Smooth muscle cell (in vitro differentiated cells): ENCODE measurements around the gene FHL3. TPM values are rescaled to one million over a fixed set of nuclear protein-coding genes. Genes with fewer than 3 reads are reported as not detected.
A peak's percentile ranks its signal among the peaks of the same experiment; 100 is the strongest.

Experiments
- DNase-seq: peaks from one replicate; lab custom pipeline; 2025; ENCODE audit not compliant: unreplicated experiment; lab: John Stamatoyannopoulos, UW
- H2AFZ ChIP-seq: fragments of 200-600 bp; sonication (generic); 2 replicates; pipeline ENCODE4 v1.6.0; 2016; ENCODE audit warnings: antibody characterized with exemption, low read depth, mild to moderate bottlenecking
- H3F3A ChIP-seq: fragments of 200-600 bp; sonication (generic); 2 replicates; pipeline ENCODE4 v1.6.0; 2017; ENCODE audit warnings: antibody characterized with exemption, low read depth
- H3K27ac ChIP-seq: fragments of 200-600 bp; sonication (generic); 2 replicates; pipeline ENCODE4 v1.5.1; 2016; ENCODE audit warnings: low read depth, mild to moderate bottlenecking
- H3K27me3 ChIP-seq: fragments of 200-600 bp; sonication (generic); 2 replicates; pipeline ENCODE4 v1.6.1; 2016; ENCODE audit warnings: low read depth, mild to moderate bottlenecking
- H3K36me3 ChIP-seq: fragments of 200-600 bp; sonication (generic); 2 replicates; pipeline ENCODE4 v1.5.1; 2016; ENCODE audit warnings: low read depth
- H3K4me1 ChIP-seq: fragments of 200-600 bp; sonication (generic); 2 replicates; pipeline ENCODE4 v1.5.1; 2016; ENCODE audit warnings: low read depth
- H3K4me2 ChIP-seq: fragments of 200-600 bp; sonication (generic); 2 replicates; pipeline ENCODE4 v1.6.0; 2016; ENCODE audit warnings: mild to moderate bottlenecking
- H3K4me3 ChIP-seq: fragments of 200-600 bp; sonication (generic); 2 replicates; pipeline ENCODE4 v1.5.1; 2016; ENCODE audit warnings: mild to moderate bottlenecking
- H3K79me2 ChIP-seq: fragments of 200-600 bp; sonication (generic); 2 replicates; pipeline ENCODE4 v1.6.0; 2016; ENCODE audit warnings: low read depth, mild to moderate bottlenecking
- H3K9ac ChIP-seq: fragments of 200-600 bp; sonication (generic); 2 replicates; pipeline ENCODE4 v1.6.0; 2016; ENCODE audit warnings: low read depth
- H3K9me3 ChIP-seq: fragments of 200-600 bp; sonication (generic); replicated peaks from 2 replicates; pipeline ENCODE4 v1.5.1; 2016; ENCODE audit warnings: low read depth
- H4K20me1 ChIP-seq: fragments of 200-600 bp; sonication (generic); 2 replicates; pipeline ENCODE4 v1.6.0; 2016; ENCODE audit warnings: low read depth
- WGBS: methylation state at CpG from one replicate; pipeline ENCODE4 v1.1.7; 2016; ENCODE audit warnings: low lambda C conversion rate; 5-methylcytosine and 5-hydroxymethylcytosine counted together
- polyA plus RNA-seq: library from polyadenylated mRNA; unstranded; fragments of >200 nt; fragmentation: Nextera tagmentation; extraction: Ambion mirVana; gene quantifications from 2 replicates; pipeline ENCODE4 v1.2.1, GENCODE V29; 2016
- total RNA-seq: library from RNA; depleted of rRNA; stranded (reverse); fragments of >200 nt; gene quantifications from 2 replicates; pipeline ENCODE4 v1.2.3, GENCODE V29; 2014
- TF ChIP-seq, protein P1 (sequence below): fragments of 200-600 bp; sonication (generic); IDR thresholded peaks from 2 replicates; pipeline ENCODE4 v1.5.1; 2017; ENCODE audit warnings: borderline replicate concordance, mild to moderate bottlenecking, antibody characterized with exemption; ENCODE audit not compliant: insufficient read depth, poor library complexity, severe bottlenecking

Gene FHL3
- total and polyA plus RNA-seq, 2 experiments from 2014 or later: 29.5 to 70.2 TPM

DNA sequence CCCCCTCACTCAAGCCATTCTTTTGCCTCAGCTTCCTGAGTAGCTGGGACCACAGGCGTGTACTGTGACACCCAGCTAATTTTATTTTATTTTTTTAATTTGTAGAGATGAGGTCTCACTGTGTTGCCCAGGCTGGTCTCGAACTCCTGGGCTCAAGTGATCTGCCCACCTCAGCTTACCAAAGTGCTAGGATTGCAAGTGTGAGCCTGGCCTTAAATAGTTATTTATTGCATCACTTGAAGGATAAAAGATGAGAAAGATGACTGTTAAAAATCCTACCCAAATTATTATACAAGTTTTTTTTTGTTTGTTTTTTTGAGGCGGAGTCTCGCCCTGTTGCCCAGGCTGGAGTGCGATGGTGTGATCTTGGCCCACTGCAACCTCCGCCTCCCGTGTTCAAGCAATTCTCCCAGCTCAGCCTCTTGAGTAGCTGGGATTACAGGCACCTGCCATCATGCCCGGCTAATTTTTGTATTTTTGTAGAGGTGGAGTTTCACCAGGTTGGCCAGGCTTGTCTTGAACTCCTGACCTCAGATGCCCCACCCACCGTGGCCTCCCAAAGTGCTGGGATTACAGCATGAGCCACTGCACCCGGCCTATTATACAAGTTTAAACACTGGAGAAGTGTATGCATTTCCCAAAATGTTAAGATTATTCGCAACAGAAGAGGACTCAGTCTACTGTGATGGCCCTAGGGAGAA lies 9.6 kb upstream of the FHL3 start:
- Histone ChIP-seq H2AFZ (no peak overlapping the region), H3K9ac (no peak overlapping the region)
- WGBS: 94% methylated on average over 11 of the region's 11 CpGs

DNA sequence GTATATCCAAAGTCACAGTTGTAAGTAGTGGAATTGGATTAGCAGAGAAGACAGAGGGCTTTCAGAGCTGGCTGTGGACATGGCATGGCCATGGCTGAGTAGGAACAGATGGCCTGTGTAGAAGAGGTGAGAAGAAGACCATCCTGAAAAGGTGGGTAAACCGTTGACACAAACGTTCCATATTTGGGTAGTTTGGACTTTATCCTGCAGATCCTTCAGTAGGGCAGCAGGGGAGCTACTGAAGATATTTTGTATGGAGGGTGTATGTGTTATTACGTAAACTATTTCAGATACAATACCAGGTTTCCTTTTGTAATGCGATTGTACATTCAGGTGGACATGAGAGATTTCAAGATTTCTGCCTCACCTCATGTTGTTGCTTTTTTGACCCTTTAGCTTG lies 8.9 kb upstream of the FHL3 start:
- Histone ChIP-seq H3K4me1 (peaks cover 12% of the 10 kb centered on the region), H4K20me1 (peaks cover 44% of the 10 kb centered on the region), H2AFZ (no peak overlapping the region), H3K4me3 (peak overlapping the region; percentile 67), H3K79me2 (peaks cover 59% of the 10 kb centered on the region), H3F3A (peaks cover 15% of the 10 kb centered on the region), H3K36me3 (peaks cover 6% of the 10 kb centered on the region), H3K9ac (no peak overlapping the region), H3K27ac (peak overlapping the region; percentile 21), H3K9me3 (no peaks in the 10 kb centered on the region), H3K27me3 (no peaks in the 10 kb centered on the region), H3K4me2 (peak overlapping the region; percentile 83)
- 92% methylated on average over 4 of the region's 4 CpGs for WGBS
- TF ChIP-seq, protein P1, sequence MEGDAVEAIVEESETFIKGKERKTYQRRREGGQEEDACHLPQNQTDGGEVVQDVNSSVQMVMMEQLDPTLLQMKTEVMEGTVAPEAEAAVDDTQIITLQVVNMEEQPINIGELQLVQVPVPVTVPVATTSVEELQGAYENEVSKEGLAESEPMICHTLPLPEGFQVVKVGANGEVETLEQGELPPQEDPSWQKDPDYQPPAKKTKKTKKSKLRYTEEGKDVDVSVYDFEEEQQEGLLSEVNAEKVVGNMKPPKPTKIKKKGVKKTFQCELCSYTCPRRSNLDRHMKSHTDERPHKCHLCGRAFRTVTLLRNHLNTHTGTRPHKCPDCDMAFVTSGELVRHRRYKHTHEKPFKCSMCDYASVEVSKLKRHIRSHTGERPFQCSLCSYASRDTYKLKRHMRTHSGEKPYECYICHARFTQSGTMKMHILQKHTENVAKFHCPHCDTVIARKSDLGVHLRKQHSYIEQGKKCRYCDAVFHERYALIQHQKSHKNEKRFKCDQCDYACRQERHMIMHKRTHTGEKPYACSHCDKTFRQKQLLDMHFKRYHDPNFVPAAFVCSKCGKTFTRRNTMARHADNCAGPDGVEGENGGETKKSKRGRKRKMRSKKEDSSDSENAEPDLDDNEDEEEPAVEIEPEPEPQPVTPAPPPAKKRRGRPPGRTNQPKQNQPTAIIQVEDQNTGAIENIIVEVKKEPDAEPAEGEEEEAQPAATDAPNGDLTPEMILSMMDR: no peak
- DNase-seq: no peak

More for the DNA sequence above, 9.6 kb upstream of the FHL3 start:
- H4K20me1 ChIP-seq: peaks cover 49% of the 10 kb centered on the region
- TF ChIP-seq, protein P1: no peak
- H3K4me3 ChIP-seq: no peak overlapping the region
- peaks cover 6% of the 10 kb centered on the region for H3K36me3 ChIP-seq
- DNase-seq: no peak
- H3K27ac ChIP-seq: peak overlapping the region; percentile 21
- no peaks in the 10 kb centered on the region for H3K27me3 ChIP-seq
- peaks cover 8% of the 10 kb centered on the region for H3K4me1 ChIP-seq
- H3K9me3 ChIP-seq: no peaks in the 10 kb centered on the region
- peaks cover 65% of the 10 kb centered on the region for H3K79me2 ChIP-seq
- peaks cover 8% of the 10 kb centered on the region for H3F3A ChIP-seq
- no peak overlapping the region for H3K4me2 ChIP-seq

DNA sequence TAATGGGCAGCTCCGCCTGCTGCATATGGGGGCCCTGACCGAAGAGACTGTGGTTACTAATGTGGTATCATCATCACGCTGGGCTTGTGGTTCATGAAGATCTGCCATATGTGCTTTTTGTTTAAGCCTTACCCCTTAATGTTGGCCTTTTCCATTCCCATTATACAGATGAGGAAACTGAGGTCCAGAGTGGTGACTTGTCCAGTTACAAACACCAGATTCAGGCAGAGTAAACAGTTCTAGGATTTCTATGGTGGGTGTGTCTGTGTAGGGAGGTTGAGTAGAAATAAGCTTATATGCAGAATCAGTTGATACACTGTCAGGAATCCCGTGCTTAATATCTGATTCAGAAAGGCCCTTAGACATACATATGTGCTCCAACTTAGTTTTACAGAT lies 7.9 kb upstream of the FHL3 start:
- peaks cover 14% of the 10 kb centered on the region for H3K4me1 ChIP-seq
- no peaks in the 10 kb centered on the region for H3K27me3 ChIP-seq
- H2AFZ ChIP-seq: no peak overlapping the region
- TF ChIP-seq, protein P1: no peak
- peak overlapping the region; percentile 83 for H3K4me2 ChIP-seq
- peak overlapping the region; percentile 67 for H3K4me3 ChIP-seq
- H3K36me3 ChIP-seq: peaks cover 3% of the 10 kb centered on the region
- DNase-seq: no peak
- H3K27ac ChIP-seq: peak overlapping the region; percentile 96
- H3K9ac ChIP-seq: peak overlapping the region; percentile 93
- peaks cover 20% of the 10 kb centered on the region for H3F3A ChIP-seq
- peaks cover 34% of the 10 kb centered on the region for H4K20me1 ChIP-seq
- no peaks in the 10 kb centered on the region for H3K9me3 ChIP-seq
- H3K79me2 ChIP-seq: peaks cover 50% of the 10 kb centered on the region
- 19% methylated on average over 4 of the region's 4 CpGs for WGBS
